ENCODE measurements around the gene NUAK2.

The NUAK2 gene

DNA sequence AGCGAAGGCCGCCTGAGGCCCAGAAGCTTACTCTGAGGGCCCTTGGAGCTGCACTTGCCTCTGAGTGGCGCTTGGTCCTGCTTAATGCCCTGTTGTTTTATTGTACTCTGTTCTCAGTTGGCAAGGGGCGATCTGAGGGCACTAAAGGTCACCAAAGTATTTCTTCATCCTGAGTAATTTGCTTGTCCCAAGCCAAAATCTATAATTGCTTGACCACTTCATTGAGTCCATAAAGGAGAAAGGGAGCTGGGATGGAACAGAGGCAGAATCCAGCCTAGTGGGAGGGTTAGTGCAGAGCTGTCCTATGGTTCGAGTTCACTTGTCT is 376 bp upstream of the NUAK2 start:
- DNase-seq (ENCODE audit: low spot score) (no peak), ATAC-seq (ENCODE audit: low read depth) (no peak)
- Histone ChIP-seq H3K4me3 (ENCODE audit: severe bottlenecking) (peak overlapping the region; percentile 78), H3K9me3 (ENCODE audit: severe bottlenecking) (no peaks in the 10 kb centered on the region), H3K36me3 (ENCODE audit: low read depth) (peaks cover 7% of the 10 kb centered on the region; the same call in 1 of the 2 replicates), H3K27ac (ENCODE audit: poor library complexity, severe bottlenecking) (peak overlapping the region; percentile 93), H3K27me3 (ENCODE audit: insufficient read depth, poor library complexity, severe bottlenecking) (no peaks in the 10 kb centered on the region), H3K4me1 (ENCODE audit: insufficient read depth, poor library complexity, severe bottlenecking) (peaks cover 25% of the 10 kb centered on the region)
- TF ChIP-seq, protein P1, sequence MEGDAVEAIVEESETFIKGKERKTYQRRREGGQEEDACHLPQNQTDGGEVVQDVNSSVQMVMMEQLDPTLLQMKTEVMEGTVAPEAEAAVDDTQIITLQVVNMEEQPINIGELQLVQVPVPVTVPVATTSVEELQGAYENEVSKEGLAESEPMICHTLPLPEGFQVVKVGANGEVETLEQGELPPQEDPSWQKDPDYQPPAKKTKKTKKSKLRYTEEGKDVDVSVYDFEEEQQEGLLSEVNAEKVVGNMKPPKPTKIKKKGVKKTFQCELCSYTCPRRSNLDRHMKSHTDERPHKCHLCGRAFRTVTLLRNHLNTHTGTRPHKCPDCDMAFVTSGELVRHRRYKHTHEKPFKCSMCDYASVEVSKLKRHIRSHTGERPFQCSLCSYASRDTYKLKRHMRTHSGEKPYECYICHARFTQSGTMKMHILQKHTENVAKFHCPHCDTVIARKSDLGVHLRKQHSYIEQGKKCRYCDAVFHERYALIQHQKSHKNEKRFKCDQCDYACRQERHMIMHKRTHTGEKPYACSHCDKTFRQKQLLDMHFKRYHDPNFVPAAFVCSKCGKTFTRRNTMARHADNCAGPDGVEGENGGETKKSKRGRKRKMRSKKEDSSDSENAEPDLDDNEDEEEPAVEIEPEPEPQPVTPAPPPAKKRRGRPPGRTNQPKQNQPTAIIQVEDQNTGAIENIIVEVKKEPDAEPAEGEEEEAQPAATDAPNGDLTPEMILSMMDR (IDR thresholded peaks at IDR 0.05; ENCODE audit: poor library complexity, severe bottlenecking) = no peak

DNA sequence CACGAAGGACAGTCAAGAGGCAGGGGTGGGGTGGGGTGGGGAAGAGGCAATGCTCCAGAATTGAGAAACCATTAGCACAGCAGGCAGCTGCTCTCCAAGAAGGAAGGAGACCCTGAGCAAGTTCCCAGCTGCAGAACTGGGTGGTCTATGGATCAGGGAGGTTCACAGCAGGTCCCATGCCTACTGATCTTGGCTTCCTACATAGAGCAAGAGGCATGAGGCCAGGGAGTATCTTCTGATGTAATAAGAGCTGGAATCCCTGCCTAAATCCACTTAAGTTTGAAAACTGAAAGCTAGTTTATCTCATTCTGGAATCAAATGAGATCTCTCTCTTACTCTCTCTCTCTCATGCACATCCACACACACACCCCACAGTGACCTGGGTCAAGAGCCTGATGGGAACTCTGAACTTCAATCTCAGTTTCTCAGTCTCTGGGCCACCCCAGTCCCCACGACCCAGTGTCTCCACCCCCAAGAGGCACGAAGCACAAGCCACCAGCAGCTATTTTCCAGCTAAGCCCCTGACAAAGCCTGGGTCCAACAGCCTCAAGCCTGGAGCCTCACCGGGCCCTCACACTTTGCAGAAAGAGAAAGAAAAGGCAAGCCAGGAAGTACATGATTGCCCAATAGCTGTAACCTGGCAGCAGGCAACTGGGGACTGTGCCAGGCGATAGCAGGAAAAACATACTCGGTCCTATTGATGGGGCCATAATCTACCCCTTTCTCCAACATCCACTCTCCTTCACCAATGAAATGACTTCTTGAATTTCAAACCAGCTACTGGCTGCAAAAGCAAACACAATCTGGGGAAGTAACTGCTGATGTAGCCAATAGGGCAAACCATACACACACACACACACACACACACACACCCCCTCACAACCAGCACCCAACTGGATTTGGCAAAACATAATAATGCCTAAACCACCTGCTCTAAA is 2.2 kb downstream of the NUAK2 start:
- peaks cover 7% of the 10 kb centered on the region for H3K36me3 ChIP-seq (ENCODE audit: low read depth)
- ATAC-seq (ENCODE audit: low read depth) (peak; percentile 30), DNase-seq (ENCODE audit: low spot score) (no peak)
- no peaks in the 10 kb centered on the region for H3K27me3 ChIP-seq (ENCODE audit: insufficient read depth, poor library complexity, severe bottlenecking)
- H3K27ac ChIP-seq (ENCODE audit: poor library complexity, severe bottlenecking) = peak overlapping the region; percentile 93
- no peaks in the 10 kb centered on the region for H3K9me3 ChIP-seq (ENCODE audit: severe bottlenecking)
- peak overlapping the region; percentile 78 for H3K4me3 ChIP-seq (ENCODE audit: severe bottlenecking)
- H3K4me1 ChIP-seq (ENCODE audit: insufficient read depth, poor library complexity, severe bottlenecking) = peaks cover 42% of the 10 kb centered on the region
- TF ChIP-seq, protein P1 (IDR thresholded peaks at IDR 0.05; ENCODE audit: poor library complexity, severe bottlenecking) = no peak

DNA sequence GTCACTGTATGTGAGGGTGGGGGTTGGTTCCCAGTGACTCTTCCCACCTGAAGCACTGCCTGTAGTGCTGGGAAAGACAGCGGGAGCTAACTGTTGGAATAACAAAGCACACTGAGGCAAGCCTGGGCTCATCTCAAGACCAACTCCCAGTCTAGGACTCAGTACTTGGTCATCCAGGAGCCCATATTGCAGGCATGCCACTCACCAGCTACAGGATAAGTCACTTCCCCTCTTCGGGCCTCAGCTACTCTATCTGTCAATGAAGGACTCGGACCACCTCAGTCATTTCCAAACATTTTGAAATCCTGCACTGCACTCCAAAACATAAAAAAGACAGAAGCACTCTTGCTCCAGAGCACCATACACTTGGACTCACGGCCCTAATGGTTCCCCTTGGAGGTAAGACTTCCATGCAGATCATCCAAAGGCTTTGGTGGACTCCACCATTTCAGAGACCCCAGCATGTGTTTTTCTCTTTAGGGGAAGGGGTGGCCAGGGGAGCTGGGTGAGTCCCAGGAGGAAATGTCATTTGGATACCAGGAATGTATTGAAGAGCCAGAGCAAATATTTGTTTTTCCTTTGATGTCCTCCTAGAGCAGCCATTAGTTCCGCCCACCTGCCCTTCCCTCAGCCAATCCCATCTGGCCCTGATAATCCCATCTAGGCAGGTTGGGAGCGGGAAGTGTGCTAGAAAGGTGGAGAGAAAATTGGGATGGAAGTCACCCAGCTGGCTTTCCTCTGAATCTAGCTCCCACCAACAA is 3.1 kb downstream of the NUAK2 start:
- ATAC-seq (ENCODE audit: low read depth) (peak; percentile 67), DNase-seq (ENCODE audit: low spot score) (no peak)
- H3K27me3 ChIP-seq (ENCODE audit: insufficient read depth, poor library complexity, severe bottlenecking) = no peaks in the 10 kb centered on the region
- TF ChIP-seq, protein P1 (IDR thresholded peaks at IDR 0.05; ENCODE audit: poor library complexity, severe bottlenecking) = no peak
- no peak overlapping the region for H3K4me3 ChIP-seq (ENCODE audit: severe bottlenecking)
- peaks cover 7% of the 10 kb centered on the region for H3K36me3 ChIP-seq (ENCODE audit: low read depth)
- H3K4me1 ChIP-seq (ENCODE audit: insufficient read depth, poor library complexity, severe bottlenecking) = peaks cover 49% of the 10 kb centered on the region
- peak overlapping the region; percentile 93 for H3K27ac ChIP-seq (ENCODE audit: poor library complexity, severe bottlenecking)
- no peaks in the 10 kb centered on the region for H3K9me3 ChIP-seq (ENCODE audit: severe bottlenecking)

DNA sequence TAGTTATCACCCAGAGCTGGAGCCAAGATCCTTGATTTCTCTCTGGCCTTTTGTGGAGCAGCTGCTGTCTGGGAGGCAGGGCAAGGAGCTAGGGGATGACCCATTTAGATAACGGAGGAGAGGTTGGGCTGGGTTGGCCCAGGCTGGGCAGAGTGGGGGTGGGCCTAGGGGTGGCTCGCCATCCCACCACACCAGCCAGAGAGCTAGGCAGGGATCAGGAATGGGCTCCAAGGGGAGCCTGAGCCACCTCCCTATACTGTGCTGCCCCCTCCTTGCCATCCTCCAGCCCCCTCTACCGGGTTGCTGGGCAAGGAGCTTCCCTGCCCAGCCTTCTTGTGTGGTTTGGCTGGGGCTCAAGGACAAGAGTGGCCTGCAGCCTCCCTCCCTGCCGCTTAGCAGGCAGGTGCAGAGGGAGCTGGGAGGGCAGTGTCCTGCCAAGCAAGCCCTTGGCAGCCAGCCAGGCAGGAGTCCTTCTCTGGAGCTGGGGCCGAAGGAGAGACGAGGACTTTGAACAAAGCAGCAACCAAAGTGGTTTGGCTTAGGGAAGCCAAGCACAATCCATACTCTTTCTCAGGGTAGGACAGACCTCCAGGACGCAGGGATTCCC is 4.1 kb downstream of the NUAK2 start:
- ATAC-seq (ENCODE audit: low read depth) = peak; percentile 32
- H3K27ac ChIP-seq (ENCODE audit: poor library complexity, severe bottlenecking) = peak overlapping the region; percentile 93
- H3K27me3 ChIP-seq (ENCODE audit: insufficient read depth, poor library complexity, severe bottlenecking) = no peaks in the 10 kb centered on the region

More for the DNA sequence above, 4.1 kb downstream of the NUAK2 start:
- Histone ChIP-seq H3K4me3 (ENCODE audit: severe bottlenecking) (no peak overlapping the region), H3K36me3 (ENCODE audit: low read depth) (peaks cover 13% of the 10 kb centered on the region), H3K9me3 (ENCODE audit: severe bottlenecking) (no peaks in the 10 kb centered on the region), H3K4me1 (ENCODE audit: insufficient read depth, poor library complexity, severe bottlenecking) (peaks cover 49% of the 10 kb centered on the region)
- peak; percentile 87 for DNase-seq (ENCODE audit: low spot score)
- TF ChIP-seq, protein P1 (IDR thresholded peaks at IDR 0.05; ENCODE audit: poor library complexity, severe bottlenecking) = peak; percentile 36
